NCI-H524 (cell line): ENCODE data around the gene ZFHX2.

Experiments used
- DNase-seq, 2 experiments: peaks; one replicate each; lab custom pipeline; 2025; lab: John Stamatoyannopoulos, UW

Gene ZFHX2

DNA sequence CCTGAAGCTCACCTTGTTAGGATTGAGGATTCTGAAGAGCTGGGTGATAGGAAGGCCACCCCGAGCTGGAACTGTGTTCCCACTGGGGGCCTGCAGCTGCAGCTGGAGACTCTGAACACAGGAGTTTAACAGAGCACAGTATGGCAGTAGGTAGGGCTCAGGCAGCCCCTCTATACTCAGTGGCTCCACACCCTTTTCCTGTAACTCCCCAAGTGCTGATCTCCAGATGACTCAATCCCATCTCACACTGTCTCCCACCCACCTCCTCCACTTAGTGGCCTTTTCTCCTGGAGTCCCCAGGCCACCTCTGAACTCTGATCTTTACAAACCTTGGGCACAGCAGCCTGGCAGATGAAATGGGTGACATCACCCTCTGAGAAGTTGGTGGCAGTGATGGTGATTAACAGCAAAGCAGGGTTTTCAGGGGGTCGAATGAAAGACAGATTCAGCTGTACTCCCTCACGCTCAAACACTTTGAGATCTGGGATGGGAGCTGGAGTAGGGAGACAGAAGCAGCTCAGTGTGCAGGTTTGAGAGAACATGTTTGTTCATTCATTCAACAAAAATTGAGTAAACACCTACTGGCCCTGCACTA, 8.5 kb upstream of the ZFHX2 start:
- DNase-seq: no peak

DNA sequence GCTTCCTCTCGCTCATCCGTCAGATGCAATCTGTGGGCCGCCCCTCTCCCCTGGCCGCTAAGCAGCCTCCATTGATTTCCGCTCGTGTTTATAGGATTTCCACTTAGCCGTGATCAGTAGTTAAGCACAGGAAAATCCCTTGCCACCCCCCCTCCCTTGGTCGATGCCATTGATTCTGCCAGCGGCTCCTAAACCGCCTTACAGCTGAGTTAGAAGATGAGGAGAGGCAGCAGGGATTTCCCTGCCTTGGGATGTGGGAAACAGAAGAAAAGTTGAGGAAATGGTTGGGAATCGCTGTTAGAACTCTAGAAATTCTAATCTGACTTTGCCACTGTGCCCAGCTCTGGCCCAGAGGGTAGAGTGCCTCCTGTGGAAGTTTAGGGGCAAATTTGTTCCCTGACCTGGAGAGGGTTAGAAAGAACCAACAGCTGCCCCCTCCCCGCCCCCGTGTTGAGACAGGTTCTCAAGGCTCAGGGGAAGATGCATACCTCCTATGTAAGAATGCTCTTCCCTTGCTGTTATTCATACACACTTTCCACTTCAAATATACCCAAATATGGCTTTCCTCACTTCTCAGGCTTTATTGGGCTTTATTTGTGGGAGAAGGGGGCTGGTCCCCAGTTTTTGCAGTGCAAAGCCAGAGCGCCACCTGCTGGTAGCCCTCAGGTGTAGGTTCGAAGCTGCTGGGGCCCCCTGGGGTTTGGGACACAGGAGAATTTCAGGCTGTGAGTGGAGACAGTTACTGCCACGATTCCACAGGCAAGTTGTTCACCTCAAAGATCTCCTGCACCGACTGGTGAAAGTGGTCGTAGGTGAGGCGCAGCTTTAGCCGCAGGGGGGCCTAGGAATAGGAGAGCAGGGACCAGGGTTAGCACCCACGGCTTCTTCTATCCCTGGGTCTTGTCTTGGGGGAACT, 7.7 kb upstream of the ZFHX2 start:
- peak; percentile 31 to 75 for DNase-seq

DNA sequence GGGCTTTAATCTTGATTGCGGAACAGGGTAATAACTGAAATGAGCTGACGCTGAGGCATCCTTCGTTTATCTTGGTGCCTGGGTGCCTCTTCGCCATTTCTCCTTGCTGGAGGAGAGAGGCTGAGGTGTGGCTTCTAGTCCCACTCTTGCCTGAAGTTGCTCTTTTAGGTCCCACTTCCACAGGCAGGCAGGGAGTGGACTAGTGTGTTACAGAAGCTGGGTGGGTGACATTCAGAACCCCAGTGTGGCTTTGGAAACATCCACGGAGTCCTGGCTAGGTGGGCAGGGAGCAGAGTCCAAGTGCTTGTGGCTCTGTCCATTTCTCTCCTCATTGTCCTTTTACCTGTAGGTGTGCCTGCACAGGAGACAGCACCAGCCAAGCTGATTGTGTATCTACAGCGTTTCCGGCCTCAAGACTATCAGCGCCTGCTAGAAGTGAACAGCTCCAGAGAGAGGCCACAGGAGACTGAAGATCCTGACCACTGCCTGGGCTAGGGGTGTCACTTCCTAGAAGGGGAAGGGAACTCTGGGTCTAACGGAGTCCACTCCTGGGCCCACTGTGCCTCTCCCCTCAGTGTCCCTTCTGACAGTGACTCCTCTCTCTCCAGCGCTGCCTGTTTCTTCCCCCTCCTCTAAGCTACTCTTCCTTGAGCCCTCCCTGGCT, 6.9 kb upstream of the ZFHX2 start:
- no peak for DNase-seq

- DNase-seq: no peak
Measured at GRCh38 chr14:23557946-23558345, 6.4 kb upstream of the ZFHX2 start.

GRCh38 chr14:23557521-23557920, 6.0 kb upstream of the ZFHX2 start:
- DNase-seq: no peak

DNA sequence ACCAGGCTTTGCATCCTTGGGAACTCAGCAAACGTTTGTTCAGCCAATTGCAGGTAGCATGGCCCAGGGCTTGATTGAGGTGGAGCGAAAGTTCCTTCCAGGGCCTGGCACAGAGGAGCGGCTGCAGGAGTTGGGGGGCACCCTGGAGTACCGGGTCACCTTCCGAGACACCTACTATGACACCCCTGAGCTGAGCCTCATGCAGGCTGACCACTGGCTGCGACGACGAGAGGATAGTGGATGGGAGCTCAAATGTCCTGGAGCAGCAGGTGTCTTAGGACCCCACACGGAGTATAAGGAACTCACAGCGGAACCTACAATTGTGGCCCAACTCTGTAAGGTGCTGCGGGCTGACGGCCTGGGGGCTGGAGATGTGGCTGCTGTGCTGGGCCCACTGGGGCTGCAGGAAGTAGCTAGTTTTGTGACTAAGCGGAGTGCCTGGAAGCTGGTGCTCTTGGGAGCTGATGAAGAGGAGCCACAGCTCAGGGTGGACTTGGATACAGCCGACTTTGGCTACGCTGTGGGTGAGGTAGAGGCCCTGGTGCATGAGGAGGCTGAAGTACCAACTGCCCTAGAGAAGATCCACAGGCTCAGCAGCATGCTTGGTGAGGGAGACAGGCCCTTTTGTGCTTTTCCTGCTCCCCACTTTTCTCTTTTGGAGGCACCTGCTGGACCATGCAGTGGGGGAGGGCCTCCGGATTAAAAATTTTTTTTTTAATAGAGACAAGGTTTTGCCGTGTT, 5.3 kb upstream of the ZFHX2 start:
- DNase-seq: no peak

DNA sequence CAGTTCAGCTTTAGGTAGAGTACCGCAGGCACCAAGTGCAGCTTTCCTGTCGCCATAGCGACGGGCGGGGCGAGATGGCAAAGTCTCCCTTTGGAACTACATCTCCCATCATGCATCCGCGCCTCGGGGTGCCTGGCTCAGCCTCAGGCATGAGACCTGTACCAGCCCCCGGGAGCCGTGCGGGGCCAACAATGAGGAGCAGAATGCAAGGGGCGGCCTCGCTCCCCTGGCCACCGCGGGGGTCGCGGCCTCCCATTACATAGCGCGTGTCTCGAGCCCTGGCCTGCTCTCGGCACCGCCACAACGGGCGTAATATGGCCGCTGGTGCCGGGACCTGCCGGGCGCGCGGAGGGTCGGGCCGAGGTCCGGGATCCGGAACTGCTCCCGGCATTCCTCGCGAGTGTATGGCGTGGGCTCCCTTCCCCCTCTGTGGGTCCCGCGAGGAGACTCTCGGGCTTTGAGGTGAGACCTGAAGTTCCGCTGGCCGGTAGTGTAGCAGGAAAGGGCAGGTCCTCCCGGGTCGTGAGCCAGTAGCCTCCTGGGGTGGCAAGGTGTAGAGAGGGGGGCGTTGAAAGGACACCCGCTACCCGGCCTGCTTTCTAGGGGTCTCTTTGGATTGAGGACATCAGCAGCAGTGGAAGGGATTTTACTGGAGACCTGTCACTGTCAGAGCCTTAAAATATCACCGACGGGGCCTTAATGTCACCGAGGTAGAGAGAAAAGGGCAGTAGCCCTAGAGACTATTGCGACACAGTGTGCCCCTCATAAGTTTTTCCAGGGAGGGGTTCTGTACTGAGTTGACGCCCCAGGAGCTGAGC, 4.5 kb upstream of the ZFHX2 start, which contains the start of gene THTPA:
Gene THTPA, plus strand, starts transcription at position 390 of the 818 bp plus-strand sequence. CDS start 487 bp downstream, outside the sequence.
- DNase-seq: peak; percentile 95 to 96

DNA sequence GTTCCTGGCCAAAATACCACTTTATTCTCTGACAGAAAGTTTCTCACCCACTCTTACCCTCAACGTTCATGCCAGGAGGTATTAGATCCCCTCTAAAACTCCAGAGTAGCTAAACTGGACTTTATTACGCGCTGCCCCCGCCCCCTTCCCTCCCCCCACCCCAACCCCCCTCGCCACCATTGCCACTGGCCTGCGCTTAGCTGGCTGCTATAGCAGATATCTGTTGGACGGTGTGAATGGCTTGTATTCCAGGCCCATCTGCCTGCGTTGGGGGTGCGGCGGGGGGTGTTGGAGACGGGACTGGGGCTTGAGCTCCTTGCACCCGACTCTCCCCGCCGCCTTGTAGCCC, 3.9 kb upstream of the ZFHX2 start:
- no peak for DNase-seq

GRCh38 chr14:23550812-23551265, 726 bp downstream of the ZFHX2 start:
- DNase-seq: no peak

- peak in 1 of 2 experiments; percentile 26 for DNase-seq
Measured at GRCh38 chr14:23550131-23550811, 1.3 kb downstream of the ZFHX2 start.

DNA sequence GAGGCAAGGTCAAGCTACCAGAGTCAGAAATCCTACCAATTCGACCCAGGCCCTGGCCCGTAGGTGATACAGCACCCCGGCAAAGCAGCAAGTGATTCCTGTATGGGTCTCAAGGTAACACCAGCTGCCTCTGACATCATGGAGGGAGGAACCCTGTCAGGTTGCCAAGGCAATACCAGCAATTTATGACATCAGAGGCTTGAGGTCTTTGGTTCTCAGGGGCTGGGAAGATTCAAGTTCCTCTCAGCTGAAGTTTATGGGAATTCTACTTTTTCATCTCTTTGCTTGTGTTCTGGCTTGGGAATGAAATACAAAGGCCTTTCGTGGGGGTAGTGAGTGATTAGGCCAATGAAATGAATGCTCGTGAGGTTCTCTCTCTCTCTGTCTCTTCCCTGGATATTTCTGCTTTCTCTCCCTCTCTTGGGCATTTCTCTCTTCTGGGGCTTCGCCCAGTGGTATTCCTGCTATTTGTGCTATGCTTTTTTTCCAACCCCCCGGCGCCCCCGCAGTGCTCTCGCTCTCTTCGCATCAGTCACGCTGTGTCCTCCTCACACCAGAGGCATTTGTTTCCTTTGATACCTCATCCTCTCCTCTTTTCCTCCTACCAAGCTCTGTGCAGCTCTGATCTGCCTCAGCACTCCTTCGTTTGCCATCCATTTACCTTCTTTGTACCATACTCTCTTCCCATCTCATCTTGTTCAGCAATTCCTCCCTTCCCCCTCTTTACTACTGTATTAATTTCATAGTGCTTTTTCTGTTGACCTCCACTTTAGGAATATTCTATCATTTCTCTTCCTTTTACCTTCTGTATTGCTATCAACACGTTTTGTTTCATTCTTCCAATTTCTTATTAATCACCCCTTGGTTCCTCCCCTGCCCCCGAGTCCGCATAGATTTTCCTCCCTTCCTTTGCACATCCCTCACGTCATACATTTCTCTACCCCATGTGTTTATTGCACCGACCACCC, 2.9 kb downstream of the ZFHX2 start:
- DNase-seq: no peak

DNA sequence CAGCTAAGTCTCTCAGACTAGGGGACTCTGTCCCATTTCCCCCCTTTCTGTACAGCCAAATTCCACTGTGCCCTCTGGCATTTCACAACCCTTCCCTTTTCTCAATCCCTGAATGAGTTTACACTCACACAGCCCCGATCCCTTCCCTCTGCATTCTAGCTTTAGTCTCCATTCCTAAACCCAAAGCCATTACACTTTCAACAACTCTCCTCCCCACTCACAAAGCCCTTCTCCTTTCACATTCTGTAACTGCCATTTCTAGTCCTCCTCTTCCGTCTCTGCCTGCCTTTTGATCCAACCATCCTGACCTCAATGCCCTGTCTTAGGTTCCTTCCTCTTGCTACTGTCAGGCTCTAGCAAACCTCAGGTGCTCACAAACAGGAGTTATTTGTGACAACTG, 3.6 kb downstream of the ZFHX2 start:
- no peak for DNase-seq

DNA sequence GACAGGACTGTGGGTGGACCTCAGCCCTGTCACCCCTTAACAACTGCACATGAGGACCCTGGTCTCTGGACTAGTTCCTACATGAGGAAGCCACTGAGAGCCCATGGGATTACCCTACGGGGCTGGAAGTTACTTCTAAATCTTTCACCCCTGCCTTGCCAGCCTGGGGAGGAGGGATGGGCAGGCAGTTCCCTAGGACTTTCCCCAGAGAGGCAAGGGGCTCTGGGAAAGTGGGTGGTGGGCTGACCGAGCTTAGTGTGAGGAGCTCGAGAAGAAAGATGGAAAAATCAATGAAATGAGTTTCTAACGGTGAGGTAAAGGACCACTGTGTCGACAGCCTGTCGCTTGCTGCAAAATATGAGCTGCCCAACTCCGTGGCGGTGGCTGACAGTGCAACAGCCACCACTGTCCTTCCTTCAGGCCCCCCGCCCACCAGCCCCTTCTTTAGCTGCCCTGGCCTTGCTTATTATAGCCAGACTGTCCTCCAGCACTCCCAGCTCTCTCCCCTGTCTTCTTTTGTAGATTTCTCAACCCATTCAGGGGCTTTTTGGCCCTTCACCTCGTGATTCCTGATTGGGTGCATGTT, 5.0 kb downstream of the ZFHX2 start:
- no peak for DNase-seq

- no peak for DNase-seq
Measured at GRCh38 chr14:23545740-23546365, 5.7 kb downstream of the ZFHX2 start.

DNA sequence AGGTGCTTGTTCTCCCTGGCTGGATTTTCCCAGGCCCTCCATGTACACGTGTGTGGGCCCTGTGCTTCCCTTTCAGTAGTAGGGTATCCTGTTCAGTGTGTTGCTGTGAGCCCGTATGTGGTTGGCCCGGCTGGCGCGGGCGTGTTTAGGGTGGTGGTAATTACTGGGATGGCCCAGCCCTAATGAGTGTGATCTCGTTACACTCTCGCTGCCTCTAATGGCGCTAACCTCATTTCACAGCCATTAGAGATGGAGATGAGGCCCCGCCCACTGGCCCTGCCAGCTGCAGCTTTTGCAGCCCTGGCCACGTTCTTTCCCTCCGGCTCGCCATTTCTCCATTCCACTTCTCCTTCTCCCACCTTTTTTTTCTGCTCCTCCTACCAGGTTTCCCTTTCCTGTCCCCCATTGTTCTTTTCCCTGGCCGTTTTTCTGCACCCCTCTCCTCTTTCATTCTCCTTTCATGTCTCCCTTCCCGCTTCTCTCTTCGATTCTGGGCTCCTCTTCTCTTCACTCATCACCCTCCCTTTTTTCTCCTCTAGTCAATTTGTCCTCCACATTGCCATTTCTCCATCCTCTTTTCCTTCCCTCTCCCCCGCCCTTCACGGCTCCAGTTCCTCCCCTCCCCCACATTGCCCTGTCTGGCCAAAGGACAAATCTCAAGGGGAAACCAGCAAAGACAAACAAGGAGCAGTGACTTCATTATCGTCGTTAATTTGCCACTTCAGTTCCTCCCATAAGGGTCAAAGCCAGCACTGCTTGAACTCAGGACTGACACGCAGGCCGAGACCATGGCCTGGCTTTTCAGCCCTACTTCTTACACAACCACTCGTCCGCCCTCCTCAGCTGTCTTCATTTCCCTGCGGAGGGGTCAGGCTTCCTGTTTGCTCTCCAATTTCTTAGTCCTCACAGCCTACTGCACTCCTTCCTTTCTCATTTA, 6.8 kb downstream of the ZFHX2 start:
- DNase-seq: peak; percentile 68 to 85

- no peak for DNase-seq
Measured at GRCh38 chr14:23543403-23543802, 8.2 kb downstream of the ZFHX2 start.

- no peak for DNase-seq
Measured at GRCh38 chr14:23542261-23542660, 9.3 kb downstream of the ZFHX2 start.

DNA sequence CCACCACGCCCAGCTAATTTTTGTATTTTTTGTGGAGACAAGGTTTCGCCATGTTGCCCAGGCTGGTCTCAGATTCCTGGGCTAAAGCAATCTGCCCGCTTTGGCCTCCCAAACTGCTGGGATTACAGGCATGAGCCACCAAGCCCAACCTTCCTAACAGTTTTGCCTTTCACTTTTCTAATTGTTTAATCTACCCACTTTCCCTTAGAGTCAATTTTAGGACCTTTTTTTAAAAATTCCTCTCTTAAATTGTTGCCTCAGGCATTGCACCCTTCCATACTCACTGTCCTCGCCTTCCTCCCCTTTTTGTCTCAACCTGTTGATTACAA, 11.5 kb downstream of the ZFHX2 start:
- no peak for DNase-seq
